ENCODE results near the gene TGFBR3.
"Not testable (repeated sequence)": the region's sequence is repeated elsewhere in the genome, so short reads cannot be mapped to it uniquely, and the experiment has no call there.

TGFBR3 gene

GRCh38 chr1:91669584-91670350 lies 216.2 kb downstream of the TGFBR3 start:
- no peak for DNase-seq

- DNase-seq = not testable (repeated sequence)
Observed at GRCh38 chr1:91666651-91667050, 219.3 kb downstream of the TGFBR3 start.

- DNase-seq = no peak
Observed at GRCh38 chr1:91661121-91661520, 224.8 kb downstream of the TGFBR3 start.

GRCh38 chr1:91660708-91661107 lies 225.2 kb downstream of the TGFBR3 start:
- no peak for DNase-seq

GRCh38 chr1:91655912-91656449 lies 230.0 kb downstream of the TGFBR3 start:
- DNase-seq = no peak

GRCh38 chr1:91653183-91653582 lies 232.8 kb downstream of the TGFBR3 start:
- DNase-seq = no peak

- DNase-seq = no peak
Observed at GRCh38 chr1:91651661-91652071, 234.3 kb downstream of the TGFBR3 start.

- DNase-seq = no peak
Observed at GRCh38 chr1:91651243-91651642, 234.7 kb downstream of the TGFBR3 start.

- DNase-seq = no peak
Observed at GRCh38 chr1:91650764-91651163, 235.2 kb downstream of the TGFBR3 start.

- no peak for DNase-seq
Observed at GRCh38 chr1:91647061-91647460, 238.9 kb downstream of the TGFBR3 start.

GRCh38 chr1:91645031-91645430 lies 240.9 kb downstream of the TGFBR3 start:
- no peak for DNase-seq

- no peak for DNase-seq
Observed at GRCh38 chr1:91643431-91643830, 242.5 kb downstream of the TGFBR3 start.

GRCh38 chr1:91640877-91641526 lies 244.9 kb downstream of the TGFBR3 start:
- DNase-seq = no peak

GRCh38 chr1:91637539-91637994 lies 248.4 kb downstream of the TGFBR3 start:
- no peak for DNase-seq

- no peak for DNase-seq
Observed at GRCh38 chr1:91635763-91636162, 250.2 kb downstream of the TGFBR3 start.

- no peak for DNase-seq
Observed at GRCh38 chr1:91633438-91633837, 252.5 kb downstream of the TGFBR3 start.

- no peak for DNase-seq
Observed at GRCh38 chr1:91631718-91632330, 254.1 kb downstream of the TGFBR3 start.

- DNase-seq = no peak
Observed at GRCh38 chr1:91630803-91631202, 255.1 kb downstream of the TGFBR3 start.
